ENCODE results near the gene ACBD6. TPM values are rescaled to one million over a fixed set of nuclear protein-coding genes. Genes with fewer than 3 reads are reported as not detected.

ACBD6 gene
- total and polyA plus RNA-seq, 2 experiments from 2014 or later: 72.2 to 73.9 TPM

DNA sequence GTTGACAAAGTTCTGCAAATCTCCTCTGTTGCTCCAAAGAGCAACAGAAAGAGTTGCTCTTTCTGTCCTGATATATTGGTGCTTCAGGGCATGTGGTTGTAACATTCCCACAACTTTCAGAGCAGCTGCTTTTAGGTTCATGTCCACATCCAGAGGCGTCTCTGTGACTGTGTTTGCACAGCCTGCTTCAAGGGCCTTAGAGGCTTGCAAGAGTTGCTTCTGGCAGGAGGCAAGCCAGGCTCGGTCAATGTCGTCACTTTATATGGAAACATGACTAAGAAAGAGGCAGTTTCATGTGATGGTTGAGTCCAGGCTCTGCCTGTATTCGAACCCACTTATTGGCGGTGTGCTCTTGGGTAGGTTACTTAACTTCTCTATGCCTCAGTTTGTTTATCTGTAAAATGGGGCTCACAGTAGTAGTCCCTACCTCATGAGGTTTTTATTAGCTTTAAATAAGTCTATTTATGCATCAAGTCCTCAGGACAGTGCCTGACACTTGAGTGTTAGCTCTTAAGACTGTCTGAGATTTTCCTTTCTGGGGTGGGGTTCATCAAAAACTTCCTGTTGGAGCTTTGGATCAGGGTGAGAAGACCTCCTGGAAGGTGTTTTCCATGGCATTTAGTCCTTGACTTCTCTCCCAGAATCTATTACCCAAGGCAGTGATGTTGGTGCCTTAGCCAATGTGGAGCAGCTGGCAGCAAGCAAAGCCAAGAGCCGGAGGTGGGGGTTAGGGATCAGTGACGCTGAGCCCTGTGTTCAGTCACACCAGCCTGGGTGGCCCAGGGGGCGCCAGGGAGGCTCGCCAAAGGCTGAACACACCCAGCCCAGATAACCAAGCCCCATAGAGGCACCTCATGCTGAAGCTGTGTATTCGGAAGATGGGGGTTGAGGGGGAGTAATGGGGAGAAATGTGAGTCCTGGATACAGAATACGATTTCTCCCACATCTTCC is 253.4 kb downstream of the ACBD6 start:
- H3K4me1 ChIP-seq (ENCODE audit: low read depth): no peaks in the 10 kb centered on the region
- TF ChIP-seq CTCF (IDR thresholded peaks at IDR 0.05; ENCODE audit: low read depth, low read length): no peak
- H3K27me3 ChIP-seq: no peaks in the 10 kb centered on the region
- DNase-seq (ENCODE audit: low read depth in 1 of 2, low spot score in 1 of 2): peak; percentile 18 to 32
- no peak overlapping the region for H3K27ac ChIP-seq
- no peaks in the 10 kb centered on the region for H3K36me3 ChIP-seq
- no peaks in the 10 kb centered on the region for H3K9me3 ChIP-seq (ENCODE audit: low read depth)
- H3K4me3 ChIP-seq: no peak overlapping the region

GRCh38 chr1:180248176-180248575 is 254.2 kb downstream of the ACBD6 start:
- H3K36me3 ChIP-seq: no peaks in the 10 kb centered on the region
- no peak for TF ChIP-seq CTCF (IDR thresholded peaks at IDR 0.05; ENCODE audit: low read depth, low read length)
- H3K27me3 ChIP-seq: peaks cover 8% of the 10 kb centered on the region
- H3K4me3 ChIP-seq: no peak overlapping the region
- H3K4me1 ChIP-seq (ENCODE audit: low read depth): no peaks in the 10 kb centered on the region
- H3K27ac ChIP-seq: no peak overlapping the region
- DNase-seq (ENCODE audit: low read depth in 1 of 2, low spot score in 1 of 2): no peak
- H3K9me3 ChIP-seq (ENCODE audit: low read depth): no peaks in the 10 kb centered on the region

GRCh38 chr1:180247580-180247979 is 254.8 kb downstream of the ACBD6 start:
- H3K4me3 ChIP-seq: no peak overlapping the region
- no peaks in the 10 kb centered on the region for H3K36me3 ChIP-seq
- H3K27me3 ChIP-seq: peaks cover 14% of the 10 kb centered on the region
- TF ChIP-seq CTCF (IDR thresholded peaks at IDR 0.05; ENCODE audit: low read depth, low read length): no peak
- DNase-seq (ENCODE audit: low read depth in 1 of 2, low spot score in 1 of 2): no peak
- no peaks in the 10 kb centered on the region for H3K9me3 ChIP-seq (ENCODE audit: low read depth)
- no peak overlapping the region for H3K27ac ChIP-seq
- no peaks in the 10 kb centered on the region for H3K4me1 ChIP-seq (ENCODE audit: low read depth)

- DNase-seq (ENCODE audit: low read depth in 1 of 2, low spot score in 1 of 2): peak in 1 of 2 donors; percentile 29
- H3K36me3 ChIP-seq: no peaks in the 10 kb centered on the region
- no peak overlapping the region for H3K4me3 ChIP-seq
- H3K27ac ChIP-seq: no peak overlapping the region
- no peaks in the 10 kb centered on the region for H3K9me3 ChIP-seq (ENCODE audit: low read depth)
- H3K4me1 ChIP-seq (ENCODE audit: low read depth): no peaks in the 10 kb centered on the region
- peaks cover 19% of the 10 kb centered on the region for H3K27me3 ChIP-seq
- TF ChIP-seq CTCF (IDR thresholded peaks at IDR 0.05; ENCODE audit: low read depth, low read length): no peak
Observed at GRCh38 chr1:180247061-180247460, 255.3 kb downstream of the ACBD6 start.

DNA sequence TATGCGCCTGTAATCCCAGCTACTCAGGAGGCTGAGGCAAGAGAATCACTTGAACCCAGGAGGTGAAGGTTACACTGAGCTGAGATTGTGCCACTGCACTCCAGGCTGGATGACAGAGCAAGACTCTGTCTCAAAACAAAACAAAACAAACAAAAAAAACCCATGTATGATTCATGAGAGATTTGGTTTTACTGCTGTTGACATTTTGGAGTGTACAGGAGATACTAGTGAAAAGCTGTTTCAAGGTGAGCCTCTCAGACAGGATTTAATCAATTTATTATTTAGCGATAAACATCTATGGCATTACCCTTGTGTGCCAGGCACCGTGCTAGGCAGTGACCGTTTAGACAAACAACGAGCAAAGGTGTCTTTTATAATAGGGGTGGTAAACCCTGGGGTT is 255.8 kb downstream of the ACBD6 start:
- no peak for TF ChIP-seq CTCF (IDR thresholded peaks at IDR 0.05; ENCODE audit: low read depth, low read length)
- Histone ChIP-seq H3K9me3 (ENCODE audit: low read depth) (no peaks in the 10 kb centered on the region), H3K36me3 (no peaks in the 10 kb centered on the region), H3K4me1 (ENCODE audit: low read depth) (no peaks in the 10 kb centered on the region), H3K4me3 (no peak overlapping the region), H3K27me3 (peaks cover 24% of the 10 kb centered on the region), H3K27ac (no peak overlapping the region)
- no peak for DNase-seq (ENCODE audit: low read depth in 1 of 2, low spot score in 1 of 2)

All from cardiac muscle cell (in vitro differentiated cells and primary cell).